Measurements from ENCODE around the gene MREG.

DNA sequence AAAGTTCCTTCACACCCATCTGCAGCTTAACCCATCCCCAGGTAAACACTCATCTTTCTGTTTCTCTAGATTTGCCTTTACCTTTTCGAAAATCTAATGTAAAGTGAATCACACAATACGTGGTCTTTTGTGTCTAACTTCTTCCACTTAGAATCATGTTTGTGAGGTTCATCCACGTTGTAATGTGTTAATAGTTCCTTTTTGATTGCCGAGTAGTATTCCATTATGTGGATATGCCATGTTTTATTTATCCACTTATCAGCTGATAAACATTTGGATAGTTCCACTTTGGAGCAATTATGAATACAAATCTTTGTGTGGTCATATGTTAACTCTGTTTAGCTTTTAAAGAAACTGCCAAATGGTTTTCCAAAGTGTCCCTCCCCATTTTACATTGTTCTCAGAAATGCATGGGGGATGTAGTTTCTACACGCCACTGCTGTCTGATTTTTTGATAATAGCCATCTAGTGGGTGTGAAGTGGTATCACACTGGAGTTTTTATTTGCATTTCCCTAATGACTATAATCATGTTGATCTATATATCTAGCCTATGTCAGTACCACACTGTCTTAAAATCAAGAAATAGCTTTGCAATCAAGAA, 46.0 kb upstream of the MREG start:
- no peak for TF ChIP-seq POLR2A (IDR thresholded peaks at IDR 0.05)
- TF ChIP-seq, protein P1, sequence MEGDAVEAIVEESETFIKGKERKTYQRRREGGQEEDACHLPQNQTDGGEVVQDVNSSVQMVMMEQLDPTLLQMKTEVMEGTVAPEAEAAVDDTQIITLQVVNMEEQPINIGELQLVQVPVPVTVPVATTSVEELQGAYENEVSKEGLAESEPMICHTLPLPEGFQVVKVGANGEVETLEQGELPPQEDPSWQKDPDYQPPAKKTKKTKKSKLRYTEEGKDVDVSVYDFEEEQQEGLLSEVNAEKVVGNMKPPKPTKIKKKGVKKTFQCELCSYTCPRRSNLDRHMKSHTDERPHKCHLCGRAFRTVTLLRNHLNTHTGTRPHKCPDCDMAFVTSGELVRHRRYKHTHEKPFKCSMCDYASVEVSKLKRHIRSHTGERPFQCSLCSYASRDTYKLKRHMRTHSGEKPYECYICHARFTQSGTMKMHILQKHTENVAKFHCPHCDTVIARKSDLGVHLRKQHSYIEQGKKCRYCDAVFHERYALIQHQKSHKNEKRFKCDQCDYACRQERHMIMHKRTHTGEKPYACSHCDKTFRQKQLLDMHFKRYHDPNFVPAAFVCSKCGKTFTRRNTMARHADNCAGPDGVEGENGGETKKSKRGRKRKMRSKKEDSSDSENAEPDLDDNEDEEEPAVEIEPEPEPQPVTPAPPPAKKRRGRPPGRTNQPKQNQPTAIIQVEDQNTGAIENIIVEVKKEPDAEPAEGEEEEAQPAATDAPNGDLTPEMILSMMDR (IDR thresholded peaks at IDR 0.05) = no peak
